Hematopoietic multipotent progenitor cell treated with erythropoietin and hydrocortisone succinate and interleukin-3 and kit ligand, for 8 days (in vitro differentiated cells): Measurements from ENCODE around the gene CCDC87.
"Not testable (repeated sequence)": the region's sequence is repeated elsewhere in the genome, so short reads cannot be mapped to it uniquely, and the experiment has no call there.

Experiments
- DNase-seq: peaks from one replicate; pipeline ENCODE4 v3.0.0-alpha.2; 2015

CCDC87 gene

DNA sequence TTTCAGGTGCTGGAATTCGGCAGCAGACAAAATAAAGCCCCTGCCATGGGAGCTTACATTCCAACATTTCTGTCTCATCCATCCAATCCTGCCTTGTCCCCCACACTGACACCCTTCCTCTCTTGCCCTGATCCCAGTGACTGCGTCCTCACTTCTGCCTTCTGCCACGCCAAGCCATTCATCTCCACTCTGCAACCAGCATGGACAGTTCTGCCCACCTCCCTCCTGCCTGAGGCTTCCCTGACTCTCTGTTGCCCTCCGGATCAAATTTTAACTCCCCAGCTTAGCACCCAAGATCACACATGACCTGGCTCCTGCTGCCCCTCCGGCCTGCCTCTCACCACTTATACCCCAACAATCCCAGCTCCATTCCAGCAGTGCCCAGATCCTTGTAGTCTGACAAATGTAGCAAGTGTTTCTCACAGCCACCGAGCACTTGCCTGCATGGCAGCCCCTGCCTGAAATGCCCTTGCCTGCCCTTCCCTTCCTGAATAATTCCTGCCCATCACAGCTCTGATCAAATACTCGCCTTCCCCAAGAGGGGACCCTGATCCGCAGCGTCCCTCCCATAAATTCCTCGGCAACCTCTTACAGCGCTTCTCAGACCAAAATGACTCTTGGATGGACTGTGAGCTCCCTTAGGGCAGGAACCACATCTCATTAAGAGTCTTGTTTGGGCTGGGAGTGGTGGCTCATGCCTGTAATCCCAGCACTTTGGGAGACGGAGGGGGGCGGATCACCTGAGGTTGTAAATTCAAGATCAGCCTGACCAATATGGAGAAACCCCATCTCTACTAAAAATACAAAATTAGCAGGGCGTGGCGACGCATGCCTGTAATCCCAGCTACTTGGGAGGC lies 43.9 kb downstream of the CCDC87 start:
- no peak for DNase-seq

DNA sequence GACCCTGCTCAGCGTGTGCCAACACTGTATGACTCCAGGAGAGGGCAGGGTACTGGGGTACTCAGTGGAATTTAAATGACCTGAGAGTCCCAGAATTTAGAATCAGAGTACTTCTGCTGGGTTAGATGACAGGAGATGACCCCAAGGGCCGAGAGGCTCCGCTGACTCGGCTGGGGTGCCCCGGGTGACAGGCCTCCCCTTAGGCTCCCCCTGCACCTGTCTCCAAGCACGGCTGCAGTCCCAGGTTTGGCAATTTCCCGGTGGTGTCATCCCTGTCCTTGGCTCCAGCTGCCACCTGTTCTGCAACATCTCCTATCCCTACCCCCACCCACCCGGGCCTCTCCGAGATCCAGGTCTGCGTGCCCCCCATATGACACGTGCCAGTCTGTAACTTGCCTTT lies 44.8 kb downstream of the CCDC87 start:
- DNase-seq = no peak

- DNase-seq = no peak
Observed at GRCh38 chr11:66547662-66548009, 45.2 kb downstream of the CCDC87 start.

GRCh38 chr11:66546966-66547661 lies 45.7 kb downstream of the CCDC87 start:
- no peak for DNase-seq

DNA sequence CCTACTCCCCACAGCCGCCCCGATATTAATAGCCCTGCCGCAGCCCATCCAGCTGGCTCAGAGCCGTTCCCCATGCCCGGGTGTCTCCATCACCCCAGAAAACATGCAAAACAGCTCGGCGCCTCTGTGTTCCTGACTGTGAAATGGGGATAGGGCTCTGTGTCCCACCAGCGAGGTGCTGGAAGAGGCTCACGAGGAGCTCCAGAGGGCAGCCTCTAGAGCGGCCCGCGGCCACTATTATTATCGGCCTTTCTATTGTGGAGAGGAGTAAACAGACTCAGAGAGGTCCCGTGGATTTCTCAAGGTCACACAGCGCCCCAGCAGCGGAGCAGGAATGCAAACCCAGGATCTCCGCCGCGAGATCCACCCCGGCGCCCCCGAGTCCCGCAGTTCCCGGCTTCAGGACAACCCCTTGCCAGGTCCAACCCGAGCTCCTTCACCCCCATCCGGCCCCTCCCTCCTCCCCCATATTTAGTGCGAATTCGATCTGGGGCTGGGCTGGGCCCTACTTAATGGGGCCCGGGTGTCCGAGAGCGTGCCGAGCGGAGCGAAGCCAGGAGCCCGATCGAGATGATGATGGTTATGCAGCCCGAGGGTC lies 46.4 kb downstream of the CCDC87 start, which contains the start of gene ACTN3:
Gene ACTN3 (plus strand): TSS at position 536 of the 598 bp plus-strand sequence. CDS start 35 bp downstream, at position 571.
- no peak for DNase-seq

- peak; percentile 97 for DNase-seq
Observed at GRCh38 chr11:66545701-66546367, 47.0 kb downstream of the CCDC87 start, which contains the start of gene ZDHHC24. ZDHHC24 (minus strand) TSS chr11:66546048; CDS start chr11:66546003, 45 bp downstream.

- DNase-seq = not testable (repeated sequence)
Observed at GRCh38 chr11:66544952-66545351, 47.9 kb downstream of the CCDC87 start.

GRCh38 chr11:66543263-66544107 lies 49.4 kb downstream of the CCDC87 start:
- peak; percentile 69 for DNase-seq

- DNase-seq = no peak
Observed at GRCh38 chr11:66542362-66542761, 50.5 kb downstream of the CCDC87 start.

GRCh38 chr11:66541892-66542291 lies 51.0 kb downstream of the CCDC87 start:
- DNase-seq = no peak

DNA sequence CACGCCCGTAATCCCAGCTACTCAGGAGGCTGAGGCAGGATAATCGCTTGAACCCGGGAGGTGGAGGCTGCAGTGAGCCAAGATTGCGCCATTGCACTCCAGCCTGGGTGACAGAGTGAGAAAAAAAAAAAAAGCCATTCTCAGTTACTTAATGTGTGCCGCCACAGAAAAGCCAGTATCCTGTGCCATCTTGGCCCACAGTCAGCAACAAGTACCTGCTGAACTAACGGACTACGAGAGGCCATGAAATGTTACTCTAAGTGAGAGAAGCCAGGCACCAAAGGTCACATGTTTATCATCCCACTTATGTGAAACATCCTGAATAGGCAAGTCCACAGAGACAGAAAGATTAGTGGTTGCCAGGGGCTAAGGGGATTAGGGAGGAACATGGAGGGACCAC lies 52.3 kb downstream of the CCDC87 start:
- DNase-seq = not testable (repeated sequence)
